HG02970 (cell line): Measurements from ENCODE around the gene SLC12A3.

Experiments used
- ATAC-seq: cut with Tn5 transposase; IDR thresholded peaks from one replicate; pipeline ENCODE4 v1.9.1; 2021; ENCODE audit warnings: mild to moderate bottlenecking, moderate library complexity, moderate number of reproducible peaks; ENCODE audit not compliant: unreplicated experiment, low FRiP score

SLC12A3 gene

GRCh38 chr16:56847173-56847910 lies 17.7 kb upstream of the SLC12A3 start:
- no peak for ATAC-seq

- ATAC-seq = no peak
These were observed 16.7 kb upstream of the SLC12A3 start for GRCh38 chr16:56848029-56848936.

GRCh38 chr16:56848955-56849689 lies 15.9 kb upstream of the SLC12A3 start:
- no peak for ATAC-seq

- no peak for ATAC-seq
These were observed 15.0 kb upstream of the SLC12A3 start for GRCh38 chr16:56849690-56850680.

- ATAC-seq = no peak
These were observed 13.2 kb upstream of the SLC12A3 start for GRCh38 chr16:56851671-56852400.

- ATAC-seq = no peak
These were observed 12.6 kb upstream of the SLC12A3 start for GRCh38 chr16:56852401-56852730.

- ATAC-seq = no peak
These were observed 12.0 kb upstream of the SLC12A3 start for GRCh38 chr16:56852968-56853367.

- no peak for ATAC-seq
These were observed 9.8 kb upstream of the SLC12A3 start for GRCh38 chr16:56855201-56855600.

GRCh38 chr16:56855946-56856345 lies 9.1 kb upstream of the SLC12A3 start:
- no peak for ATAC-seq

GRCh38 chr16:56856876-56857447 lies 8.0 kb upstream of the SLC12A3 start:
- ATAC-seq = no peak

GRCh38 chr16:56858374-56858773 lies 6.6 kb upstream of the SLC12A3 start:
- no peak for ATAC-seq

- no peak for ATAC-seq
These were observed 5.4 kb upstream of the SLC12A3 start for GRCh38 chr16:56859636-56860035.

- ATAC-seq = no peak
These were observed 4.6 kb upstream of the SLC12A3 start for GRCh38 chr16:56860226-56861020.

GRCh38 chr16:56861092-56861610 lies 3.9 kb upstream of the SLC12A3 start:
- no peak for ATAC-seq

GRCh38 chr16:56861756-56862155 lies 3.3 kb upstream of the SLC12A3 start:
- ATAC-seq = no peak

- no peak for ATAC-seq
These were observed 2.2 kb upstream of the SLC12A3 start for GRCh38 chr16:56862776-56863175.

- no peak for ATAC-seq
These were observed 521 bp downstream of the SLC12A3 start for GRCh38 chr16:56865394-56866062.
